Stimulated activated CD8-positive, alpha-beta memory T cell treated with anti-CD3 and anti-CD28 coated beads, Interleukin-15, amount 100 ng/mL, for 24 hours (primary cell): Measurements from ENCODE around the gene NUP98.
A peak's percentile ranks its signal among the peaks of the same experiment; 100 is the strongest.
"Not testable (repeated sequence)": the region's sequence is repeated elsewhere in the genome, so short reads cannot be mapped to it uniquely, and the experiment has no call there.

Experiments
- DNase-seq: peaks from one replicate; pipeline ENCODE4 v3.0.0-alpha.2; 2020; ENCODE audit warnings: low read depth

Gene NUP98

GRCh38 chr11:3669742-3670183 lies 127.6 kb downstream of the NUP98 start:
- DNase-seq, result no peak

GRCh38 chr11:3669128-3669527 lies 128.2 kb downstream of the NUP98 start:
- DNase-seq, result no peak

- DNase-seq, result no peak
Measured at GRCh38 chr11:3667149-3668035, 130.0 kb downstream of the NUP98 start.

GRCh38 chr11:3666023-3666530 lies 131.3 kb downstream of the NUP98 start:
- DNase-seq, result no peak

GRCh38 chr11:3665336-3666022 lies 131.9 kb downstream of the NUP98 start:
- DNase-seq, result no peak

- DNase-seq, result no peak
Measured at GRCh38 chr11:3664032-3664630, 133.2 kb downstream of the NUP98 start.

GRCh38 chr11:3662856-3663255 lies 134.5 kb downstream of the NUP98 start:
- DNase-seq, result no peak

GRCh38 chr11:3660960-3661359 lies 136.4 kb downstream of the NUP98 start:
- DNase-seq, result no peak

GRCh38 chr11:3659595-3660515 lies 137.5 kb downstream of the NUP98 start:
- DNase-seq, result no peak

GRCh38 chr11:3658252-3658651 lies 139.1 kb downstream of the NUP98 start:
- DNase-seq, result no peak

GRCh38 chr11:3657331-3657730 lies 140.0 kb downstream of the NUP98 start:
- not testable (repeated sequence) for DNase-seq

- DNase-seq, result no peak
Measured at GRCh38 chr11:3655547-3655946, 141.8 kb downstream of the NUP98 start.

- DNase-seq, result not testable (repeated sequence)
Measured at GRCh38 chr11:3652514-3652913, 144.8 kb downstream of the NUP98 start.

GRCh38 chr11:3649374-3649773 lies 148.0 kb downstream of the NUP98 start:
- not testable (repeated sequence) for DNase-seq

GRCh38 chr11:3648843-3649242 lies 148.5 kb downstream of the NUP98 start:
- DNase-seq, result not testable (repeated sequence)

GRCh38 chr11:3645552-3645951 lies 151.8 kb downstream of the NUP98 start:
- no peak for DNase-seq

- DNase-seq, result no peak
Measured at GRCh38 chr11:3644817-3645235, 152.5 kb downstream of the NUP98 start, which contains the start of gene ART1. ART1 (plus strand) TSS chr11:3645128; CDS start chr11:3659214, 14,086 bp downstream.

- DNase-seq, result not testable (repeated sequence)
Measured at GRCh38 chr11:3643102-3643546, 154.2 kb downstream of the NUP98 start.

GRCh38 chr11:3642071-3642951 lies 155.0 kb downstream of the NUP98 start:
- peak; percentile 16 for DNase-seq

- no peak for DNase-seq
Measured at GRCh38 chr11:3641701-3642070, 155.7 kb downstream of the NUP98 start, which contains the start of gene ART5. ART5 (minus strand) TSS chr11:3641992; CDS start chr11:3641862, 130 bp downstream.
